ENCODE data around the gene RIMBP2.

The RIMBP2 gene

DNA sequence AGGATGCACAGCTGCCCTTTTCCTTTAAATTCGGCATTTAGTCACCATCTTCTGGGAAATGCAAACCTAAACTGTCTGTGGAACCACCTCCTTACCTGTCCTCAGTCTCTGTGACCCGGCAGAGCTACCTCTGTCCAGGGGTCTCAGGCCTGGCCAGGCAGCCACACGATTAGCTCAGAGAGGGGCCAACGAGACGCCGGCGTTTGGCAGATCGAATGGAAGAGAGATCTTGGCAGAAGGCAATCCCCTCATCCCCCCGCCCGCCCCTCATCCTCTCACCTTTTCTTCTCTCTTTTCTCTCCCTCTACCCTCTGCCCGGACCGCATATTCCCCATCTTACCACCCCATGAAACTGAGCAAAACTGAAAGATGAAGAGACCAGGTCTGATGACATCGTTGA lies 277.4 kb downstream of the RIMBP2 start:
- Histone ChIP-seq H3K27ac (no peak overlapping the region), H3K4me3 (no peak overlapping the region)
- DNase-seq (ENCODE audit: low spot score): no peak
- TF ChIP-seq, protein P1, sequence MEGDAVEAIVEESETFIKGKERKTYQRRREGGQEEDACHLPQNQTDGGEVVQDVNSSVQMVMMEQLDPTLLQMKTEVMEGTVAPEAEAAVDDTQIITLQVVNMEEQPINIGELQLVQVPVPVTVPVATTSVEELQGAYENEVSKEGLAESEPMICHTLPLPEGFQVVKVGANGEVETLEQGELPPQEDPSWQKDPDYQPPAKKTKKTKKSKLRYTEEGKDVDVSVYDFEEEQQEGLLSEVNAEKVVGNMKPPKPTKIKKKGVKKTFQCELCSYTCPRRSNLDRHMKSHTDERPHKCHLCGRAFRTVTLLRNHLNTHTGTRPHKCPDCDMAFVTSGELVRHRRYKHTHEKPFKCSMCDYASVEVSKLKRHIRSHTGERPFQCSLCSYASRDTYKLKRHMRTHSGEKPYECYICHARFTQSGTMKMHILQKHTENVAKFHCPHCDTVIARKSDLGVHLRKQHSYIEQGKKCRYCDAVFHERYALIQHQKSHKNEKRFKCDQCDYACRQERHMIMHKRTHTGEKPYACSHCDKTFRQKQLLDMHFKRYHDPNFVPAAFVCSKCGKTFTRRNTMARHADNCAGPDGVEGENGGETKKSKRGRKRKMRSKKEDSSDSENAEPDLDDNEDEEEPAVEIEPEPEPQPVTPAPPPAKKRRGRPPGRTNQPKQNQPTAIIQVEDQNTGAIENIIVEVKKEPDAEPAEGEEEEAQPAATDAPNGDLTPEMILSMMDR (IDR thresholded peaks at IDR 0.05): no peak

DNA sequence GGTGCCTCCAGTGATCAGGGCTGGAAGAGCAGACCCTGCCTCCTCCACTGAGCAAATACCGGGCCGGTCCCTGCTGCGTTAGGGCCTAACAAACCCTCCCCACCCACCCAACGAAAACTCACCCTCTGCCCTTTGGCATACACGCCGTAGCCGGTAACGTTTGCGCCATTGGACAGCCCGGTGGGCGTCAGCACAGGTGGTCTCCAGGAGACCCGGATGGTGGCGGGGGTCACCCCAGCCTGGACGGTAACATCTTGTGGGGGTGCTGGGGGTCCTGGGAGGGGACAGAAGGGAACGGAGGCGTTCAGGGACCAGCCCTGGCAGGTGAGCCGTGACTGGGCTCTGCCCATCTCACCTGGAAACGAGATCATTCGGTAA lies 277.9 kb downstream of the RIMBP2 start:
- no peak for DNase-seq (ENCODE audit: low spot score)
- no peak overlapping the region for H3K4me3 ChIP-seq
- no peak overlapping the region for H3K27ac ChIP-seq
- TF ChIP-seq, protein P1 (IDR thresholded peaks at IDR 0.05): no peak

DNA sequence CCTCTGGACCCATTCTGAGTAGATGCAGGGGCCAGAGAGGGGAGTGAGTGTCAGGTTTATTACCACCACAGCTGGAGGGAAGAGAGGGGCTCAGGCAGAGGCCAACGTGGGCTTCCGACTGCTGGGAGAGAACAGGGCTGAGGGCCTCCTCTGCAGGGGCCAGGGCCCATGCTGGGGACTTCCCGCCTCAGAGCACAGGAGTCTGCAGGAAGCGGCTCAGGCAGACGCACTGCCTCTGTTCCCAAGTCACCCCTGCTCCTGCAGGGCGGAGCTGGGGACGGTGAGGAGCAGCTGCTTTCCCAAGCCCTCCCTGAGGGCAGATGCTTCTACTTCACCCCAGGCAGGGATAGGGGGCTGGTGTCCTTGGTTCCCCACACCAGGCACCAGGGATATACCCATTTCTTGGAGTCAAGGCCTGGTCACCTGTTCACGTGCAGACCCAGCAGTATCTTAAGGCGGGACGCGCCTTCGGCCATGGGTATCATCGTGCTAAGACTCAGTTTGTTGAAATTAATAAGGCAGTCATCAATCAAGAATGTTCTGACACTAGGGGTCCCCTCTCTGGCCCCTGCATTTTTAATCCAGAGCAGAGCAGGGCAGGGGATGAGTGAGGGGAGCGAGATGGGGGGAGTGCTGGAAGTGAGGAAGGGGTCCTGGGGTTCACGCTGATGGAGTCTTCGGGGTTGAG lies 278.4 kb downstream of the RIMBP2 start:
- TF ChIP-seq, protein P1 (IDR thresholded peaks at IDR 0.05): no peak
- no peak overlapping the region for H3K27ac ChIP-seq
- DNase-seq (ENCODE audit: low spot score): no peak
- no peak overlapping the region for H3K4me3 ChIP-seq

DNA sequence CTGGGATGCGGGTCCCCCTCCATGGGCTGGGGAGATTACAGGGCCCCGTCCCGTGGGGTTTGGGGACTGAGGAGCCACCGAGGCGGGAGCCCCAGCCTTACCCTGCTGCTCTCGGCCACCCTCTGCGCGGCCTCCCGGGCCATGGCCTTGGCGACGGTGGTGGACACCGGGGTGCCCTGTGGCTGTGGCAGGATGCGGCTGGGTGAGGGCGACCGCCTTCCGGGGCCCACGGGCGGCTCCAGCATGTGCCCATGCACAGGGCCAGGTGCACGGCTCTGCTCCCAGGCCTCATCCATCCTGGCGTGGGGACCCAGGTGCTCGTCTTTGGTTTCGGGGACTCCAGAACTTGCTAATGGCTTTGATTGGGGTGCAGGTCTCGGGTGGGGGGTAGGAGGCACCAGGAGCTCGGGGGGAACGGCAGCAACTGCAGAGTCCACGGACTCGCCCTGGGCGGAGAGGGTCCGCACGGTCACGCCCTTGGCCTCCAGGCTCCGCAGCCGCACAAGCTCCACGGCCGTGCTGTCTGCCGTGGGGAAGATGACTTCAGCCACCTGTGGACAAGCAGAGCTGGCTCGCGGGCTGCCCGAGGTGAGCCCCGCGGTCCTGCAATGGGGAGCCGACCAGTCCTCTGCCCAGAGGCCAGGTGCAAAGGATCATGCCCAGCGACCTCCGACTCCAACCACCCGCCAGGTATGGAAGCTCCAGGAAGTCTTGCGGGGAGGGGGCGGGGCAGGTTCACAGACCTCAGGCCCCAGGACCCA lies 279.2 kb downstream of the RIMBP2 start:
- TF ChIP-seq, protein P1 (IDR thresholded peaks at IDR 0.05): no peak
- Histone ChIP-seq H3K27ac (no peak overlapping the region), H3K4me3 (no peak overlapping the region)
- no peak for DNase-seq (ENCODE audit: low spot score)

DNA sequence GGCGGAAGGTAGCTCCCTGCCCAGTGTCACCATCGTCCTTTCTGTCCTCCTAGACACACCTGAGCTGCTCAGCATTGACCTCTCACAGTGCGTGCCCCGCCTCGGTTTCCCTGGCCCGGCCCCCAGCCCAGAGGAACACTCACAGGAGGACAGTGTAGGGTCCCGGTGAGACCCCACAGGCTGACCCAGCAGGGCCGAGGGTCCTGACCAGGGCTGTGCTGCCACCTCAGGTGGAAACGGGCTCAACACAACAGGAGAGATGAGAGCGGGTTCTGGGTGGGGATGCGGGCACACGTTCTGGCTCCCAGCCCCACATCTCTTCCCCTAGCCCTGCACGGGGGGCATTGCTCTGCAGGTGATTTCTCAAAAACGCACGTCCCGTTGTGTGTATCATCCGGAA lies 280.3 kb downstream of the RIMBP2 start:
- TF ChIP-seq, protein P1 (IDR thresholded peaks at IDR 0.05): no peak
- no peak overlapping the region for H3K27ac ChIP-seq
- H3K4me3 ChIP-seq: no peak overlapping the region
- DNase-seq (ENCODE audit: low spot score): no peak

DNA sequence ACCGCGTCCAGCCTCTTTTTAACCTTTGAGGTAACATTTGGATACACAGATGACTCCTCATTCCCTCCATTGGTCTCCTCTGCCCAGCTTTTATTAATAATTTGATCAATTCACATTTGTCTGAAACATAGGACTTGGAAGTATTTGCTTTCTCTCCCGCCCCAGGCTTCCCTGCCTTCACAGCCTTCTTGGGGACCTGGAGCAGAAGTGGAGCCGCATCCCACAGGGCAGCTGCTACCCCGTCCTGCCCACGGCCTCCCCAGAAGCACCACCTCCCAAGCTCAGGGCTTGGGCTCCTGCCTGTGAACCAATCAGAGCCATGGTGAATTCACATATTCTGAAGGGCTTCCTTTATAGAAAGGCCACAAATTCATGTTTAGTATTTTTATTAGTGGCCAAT lies 280.8 kb downstream of the RIMBP2 start:
- Histone ChIP-seq H3K27ac (no peak overlapping the region), H3K4me3 (no peak overlapping the region)
- no peak for DNase-seq (ENCODE audit: low spot score)
- TF ChIP-seq, protein P1 (IDR thresholded peaks at IDR 0.05): no peak

DNA sequence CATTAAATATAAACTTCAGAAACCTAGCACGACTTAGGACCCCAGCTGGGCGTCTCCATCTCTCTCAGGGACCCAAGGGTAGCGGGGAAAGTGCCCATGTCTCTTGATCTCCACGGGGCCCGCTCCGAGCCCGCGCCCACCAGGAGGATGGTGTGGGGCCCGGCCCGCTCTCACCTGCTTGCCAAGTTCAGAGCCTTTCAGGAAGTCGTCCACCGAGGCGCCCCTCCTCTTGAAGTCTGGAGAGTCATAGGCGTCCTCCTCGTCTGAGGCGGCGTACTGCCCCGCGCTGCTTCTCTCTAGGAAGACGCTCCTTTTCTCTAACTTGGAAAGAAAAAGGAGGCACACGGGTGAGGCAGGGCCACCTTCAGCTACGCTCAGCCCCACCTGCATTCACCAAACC lies 281.5 kb downstream of the RIMBP2 start:
- H3K27ac ChIP-seq: no peak overlapping the region
- TF ChIP-seq, protein P1 (IDR thresholded peaks at IDR 0.05): no peak
- no peak for DNase-seq (ENCODE audit: low spot score)
- H3K4me3 ChIP-seq: no peak overlapping the region
